Gastrocnemius medialis (tissue), 4 donors: Measurements from ENCODE around the gene CHCHD4.

ENCODE experiments used
- POLR2A ChIP-seq, 2 donors: fragments of 450-650 bp; IDR thresholded peaks; one replicate each; pipeline ENCODE4 v1.6.1; 2017; ENCODE audit warnings: antibody characterized with exemption in 2 of 2, mild to moderate bottlenecking in 2 of 2, moderate library complexity in 2 of 2
- TF ChIP-seq, protein P1 (sequence below), 5 experiments: fragments of 450-650 bp in 3 of 5; fragments of 200-600 bp in 2 of 5; sonication (generic) in 2 of 5; IDR thresholded peaks in 4 of 5; conservative IDR thresholded peaks in 1 of 5; 1 replicate in 4 of 5; 2 replicates in 1 of 5; pipeline ENCODE4 v1.5.1; 2016 to 2019; ENCODE audit warnings: antibody characterized with exemption in 5 of 5, mild to moderate bottlenecking in 3 of 5, moderate library complexity in 3 of 5

DNA sequence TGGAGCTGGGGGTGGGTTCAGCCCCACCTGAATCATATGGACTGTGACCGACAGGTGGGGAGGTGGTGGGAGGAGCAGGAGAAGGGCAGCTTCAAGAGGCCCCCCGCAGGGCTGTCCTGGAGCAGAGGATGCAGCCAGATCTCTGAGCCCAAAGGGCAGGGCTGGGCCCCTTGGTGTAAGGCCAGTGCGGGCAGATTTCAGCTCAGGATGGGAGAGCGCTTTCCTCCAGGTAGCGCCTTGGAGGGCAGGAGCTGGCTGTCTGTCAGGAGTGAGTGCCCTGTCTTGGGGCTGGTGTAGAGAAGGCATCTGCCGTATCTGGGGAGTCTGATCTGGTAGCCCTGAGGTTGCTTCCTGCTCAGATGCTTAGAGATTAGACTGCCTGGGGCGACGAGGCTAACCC, 7.5 kb upstream of the CHCHD4 start:
- TF ChIP-seq, protein P1, sequence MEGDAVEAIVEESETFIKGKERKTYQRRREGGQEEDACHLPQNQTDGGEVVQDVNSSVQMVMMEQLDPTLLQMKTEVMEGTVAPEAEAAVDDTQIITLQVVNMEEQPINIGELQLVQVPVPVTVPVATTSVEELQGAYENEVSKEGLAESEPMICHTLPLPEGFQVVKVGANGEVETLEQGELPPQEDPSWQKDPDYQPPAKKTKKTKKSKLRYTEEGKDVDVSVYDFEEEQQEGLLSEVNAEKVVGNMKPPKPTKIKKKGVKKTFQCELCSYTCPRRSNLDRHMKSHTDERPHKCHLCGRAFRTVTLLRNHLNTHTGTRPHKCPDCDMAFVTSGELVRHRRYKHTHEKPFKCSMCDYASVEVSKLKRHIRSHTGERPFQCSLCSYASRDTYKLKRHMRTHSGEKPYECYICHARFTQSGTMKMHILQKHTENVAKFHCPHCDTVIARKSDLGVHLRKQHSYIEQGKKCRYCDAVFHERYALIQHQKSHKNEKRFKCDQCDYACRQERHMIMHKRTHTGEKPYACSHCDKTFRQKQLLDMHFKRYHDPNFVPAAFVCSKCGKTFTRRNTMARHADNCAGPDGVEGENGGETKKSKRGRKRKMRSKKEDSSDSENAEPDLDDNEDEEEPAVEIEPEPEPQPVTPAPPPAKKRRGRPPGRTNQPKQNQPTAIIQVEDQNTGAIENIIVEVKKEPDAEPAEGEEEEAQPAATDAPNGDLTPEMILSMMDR (IDR thresholded peaks at IDR 0.05 in 4 of 5, conservative IDR thresholded peaks at IDR 0.05 in 1 of 5) = no peak
- no peak for TF ChIP-seq POLR2A (IDR thresholded peaks at IDR 0.05)
